ENCODE measurements around the gene CCDC92.
"Not testable (repeated sequence)": the region's sequence is repeated elsewhere in the genome, so short reads cannot be mapped to it uniquely, and the experiment has no call there.

Gene CCDC92

DNA sequence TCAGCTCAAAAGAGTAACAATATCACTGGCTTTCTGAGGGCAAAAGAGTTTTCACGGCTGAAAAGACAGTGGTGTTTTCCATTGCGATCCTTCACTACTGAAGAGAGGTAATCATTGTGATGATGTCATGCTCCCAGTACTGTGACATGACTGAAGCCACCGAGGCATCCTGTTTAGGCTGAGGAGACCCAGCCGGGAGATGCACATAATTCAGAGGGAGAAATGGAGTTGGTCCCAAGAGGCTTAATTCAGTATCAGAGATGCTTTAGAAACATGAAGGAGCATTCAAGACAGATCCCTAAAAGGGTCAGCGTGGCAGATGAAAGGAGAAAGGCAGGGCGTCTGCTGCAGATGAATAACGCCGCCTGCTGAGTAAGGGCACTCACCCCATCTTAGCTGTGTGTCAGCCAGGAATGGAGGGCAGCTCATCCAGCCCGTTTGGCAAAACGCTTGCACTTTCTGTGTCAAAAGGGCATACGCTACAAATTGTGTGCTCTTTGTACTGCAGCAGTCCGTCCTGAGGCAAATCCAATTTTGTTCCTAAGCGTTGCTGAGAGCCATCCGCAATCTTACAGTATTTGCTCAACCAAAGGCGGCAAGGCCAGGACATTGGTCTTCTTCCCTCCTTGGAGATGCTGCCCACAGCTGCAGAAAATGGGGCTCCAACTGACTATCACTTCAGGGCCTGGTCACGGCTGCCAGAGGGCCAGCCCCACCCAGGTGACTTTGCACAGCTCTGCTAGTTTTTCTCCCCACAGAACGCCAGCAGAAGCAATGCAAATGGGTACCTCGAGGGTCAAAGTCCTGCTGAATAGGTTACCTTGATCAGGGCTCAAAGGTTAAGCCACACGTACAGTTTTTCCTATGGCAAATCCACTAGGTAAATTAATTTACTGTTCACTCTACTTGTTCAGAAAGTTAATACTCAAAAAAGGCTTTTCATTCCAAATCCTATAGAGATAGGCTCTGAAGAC lies 23.5 kb downstream of the CCDC92 start:
- no peak for DNase-seq

DNA sequence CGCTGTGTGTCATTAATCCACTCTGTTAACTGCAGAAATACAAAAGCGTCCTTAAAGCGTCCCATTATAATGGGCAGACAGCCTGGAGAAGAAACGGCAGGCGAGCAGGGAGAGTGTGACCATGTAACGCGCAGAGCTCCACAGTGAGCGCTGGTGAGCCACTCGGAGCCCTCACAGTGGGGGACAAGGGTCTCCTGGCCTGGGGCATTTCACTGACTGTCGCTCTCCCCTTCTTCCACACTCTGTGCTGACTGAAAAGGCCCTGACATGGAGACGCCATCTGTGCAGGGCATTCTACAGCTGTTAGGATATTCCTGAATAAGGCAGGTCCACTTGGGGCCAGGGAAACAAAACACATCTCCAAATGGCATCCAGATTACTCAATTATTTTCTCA lies 24.2 kb downstream of the CCDC92 start:
- no peak for DNase-seq

DNA sequence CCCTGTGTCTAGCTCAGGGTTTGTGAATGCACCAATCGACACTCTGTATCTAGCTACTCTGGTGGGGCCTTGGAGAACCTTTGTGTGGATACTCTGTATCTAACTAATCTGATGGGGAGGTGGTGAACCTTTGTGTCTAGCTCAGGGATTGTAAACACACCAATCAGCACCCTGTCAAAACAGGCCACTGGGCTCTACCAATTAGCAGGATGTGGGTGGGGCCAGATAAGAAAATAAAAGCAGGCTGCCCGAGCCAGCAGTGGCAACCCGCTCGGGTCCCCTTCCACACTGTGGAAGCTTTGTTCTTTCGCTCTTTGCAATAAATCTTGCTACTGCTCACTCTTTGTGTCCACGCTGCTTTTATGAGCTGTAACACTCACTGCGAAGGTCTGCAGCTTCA lies 25.1 kb downstream of the CCDC92 start:
- DNase-seq = not testable (repeated sequence)

DNA sequence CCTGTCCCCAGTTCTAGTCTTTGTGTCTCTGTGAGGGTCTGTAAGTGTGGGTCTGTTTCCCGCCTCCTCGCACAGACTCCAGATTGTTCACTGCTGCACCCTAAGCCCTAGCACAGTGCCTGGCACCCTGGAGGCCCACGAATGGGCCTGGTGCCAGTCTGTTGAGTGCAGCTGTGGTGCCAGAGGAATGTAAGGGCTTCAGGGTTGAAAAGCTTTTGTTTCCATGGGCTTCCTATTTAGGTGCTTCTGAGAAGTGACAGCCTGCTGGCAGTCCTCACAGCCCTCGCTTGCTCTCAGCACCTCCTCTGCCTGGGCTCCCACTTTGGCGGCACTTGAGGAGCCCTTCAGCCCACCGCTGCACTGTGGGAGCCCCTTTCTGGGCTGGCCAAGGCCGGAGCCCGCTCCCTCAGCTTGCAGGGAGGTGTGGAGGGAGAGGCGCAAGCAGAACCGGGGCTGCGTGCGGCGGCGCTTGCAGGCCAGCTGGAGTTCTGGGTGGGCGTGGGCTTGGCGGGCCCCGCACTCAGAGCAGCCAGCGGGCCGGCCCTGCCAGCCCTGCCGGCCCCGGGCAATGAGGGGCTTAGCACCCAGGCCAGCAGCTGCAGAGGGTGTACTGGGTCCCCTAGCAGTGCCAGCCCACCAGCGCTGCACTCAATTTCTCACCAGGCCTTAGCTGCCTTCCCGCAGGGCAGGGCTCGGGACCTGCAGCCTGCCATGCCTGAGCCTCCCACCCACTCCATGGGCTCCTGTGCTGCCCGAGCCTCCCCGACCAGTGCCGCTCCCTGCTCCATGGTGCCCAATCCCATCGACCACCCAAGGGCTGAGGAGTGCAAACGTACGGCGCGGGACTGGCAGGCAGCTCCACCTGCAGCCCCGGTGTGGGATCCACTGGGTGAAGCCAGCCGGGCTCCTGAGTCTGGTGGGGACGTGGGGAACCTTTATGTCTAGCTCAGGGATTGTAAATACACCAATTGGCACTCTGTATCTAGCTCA lies 25.8 kb downstream of the CCDC92 start:
- not testable (repeated sequence) for DNase-seq

DNA sequence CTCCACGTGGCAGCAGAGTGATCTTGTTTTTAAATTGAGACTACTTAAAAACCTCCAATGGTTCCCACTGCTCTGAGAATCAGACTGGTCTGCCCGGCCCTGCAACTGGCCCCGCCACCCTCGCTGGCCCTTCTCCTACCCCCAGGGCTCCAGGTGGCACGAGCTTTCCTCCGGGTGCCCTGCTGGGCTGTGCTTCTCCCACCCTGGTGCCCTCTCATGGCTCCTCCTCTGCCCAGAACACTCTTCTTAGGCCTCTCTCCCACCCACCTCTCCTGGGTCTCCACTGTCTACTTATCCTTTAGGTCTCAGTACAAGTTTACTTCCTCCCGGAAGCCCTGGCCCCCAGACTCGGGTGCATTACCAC lies 26.5 kb downstream of the CCDC92 start:
- no peak for DNase-seq

DNA sequence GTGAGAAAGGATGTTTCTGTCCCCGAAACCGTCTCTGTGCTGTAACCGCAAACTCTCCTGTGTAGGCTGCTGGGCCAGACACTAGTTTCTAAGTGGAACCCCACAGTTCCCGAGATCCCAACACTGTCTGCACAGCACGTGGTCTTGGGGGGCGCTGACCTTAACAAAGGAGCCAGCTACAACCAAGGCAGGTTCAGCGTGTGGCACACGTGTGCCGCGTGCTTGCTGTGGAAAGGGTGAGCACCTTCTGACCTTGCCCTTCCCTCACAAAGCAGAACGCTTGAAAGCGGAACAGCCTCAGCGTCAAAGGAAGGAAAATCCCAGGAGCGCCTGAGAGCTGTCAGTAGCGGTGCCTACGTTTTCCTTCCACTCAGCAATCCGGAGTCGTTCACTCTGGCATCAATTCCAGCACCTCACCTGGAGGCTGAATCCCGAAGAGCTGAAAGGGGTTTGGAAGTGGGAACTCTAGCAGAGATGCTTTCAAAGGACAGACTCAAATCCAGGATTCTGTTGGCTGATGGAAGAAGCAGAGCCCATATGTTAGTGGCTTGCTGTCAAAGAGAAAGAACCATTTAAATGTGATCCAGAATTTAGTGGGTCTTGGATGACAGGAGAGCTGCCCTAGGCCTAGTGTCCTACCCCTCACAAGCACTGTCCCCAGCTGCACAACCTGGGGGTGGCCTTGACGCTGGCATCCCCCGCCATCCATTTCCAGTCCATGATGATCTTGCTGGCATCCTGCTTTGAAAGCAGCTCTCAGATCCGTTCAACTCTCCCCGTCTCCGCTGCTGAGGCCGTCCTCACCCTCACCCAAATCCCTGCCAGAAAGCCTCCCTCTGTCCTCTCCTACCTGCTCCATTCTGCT lies 27.1 kb downstream of the CCDC92 start:
- no peak for DNase-seq

DNA sequence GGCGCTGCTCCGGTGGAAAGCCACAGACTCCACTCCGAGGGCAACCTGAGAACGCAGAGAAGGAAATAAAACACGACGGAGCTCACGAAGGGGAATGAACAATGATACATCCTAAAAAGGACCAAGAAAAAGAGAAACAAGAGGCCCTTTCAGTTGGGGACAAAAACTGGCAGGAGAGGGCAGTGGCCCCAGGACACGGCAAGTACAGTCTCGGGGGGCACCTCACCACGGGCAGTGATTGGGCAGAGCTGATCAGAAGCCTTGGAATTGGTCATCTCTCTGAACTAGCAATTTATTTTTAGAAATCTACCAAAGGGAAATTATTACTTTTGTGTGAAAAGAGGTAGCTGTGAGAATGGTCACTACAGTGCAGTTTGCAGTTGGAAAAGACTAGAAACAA lies 27.9 kb downstream of the CCDC92 start:
- DNase-seq = no peak

DNA sequence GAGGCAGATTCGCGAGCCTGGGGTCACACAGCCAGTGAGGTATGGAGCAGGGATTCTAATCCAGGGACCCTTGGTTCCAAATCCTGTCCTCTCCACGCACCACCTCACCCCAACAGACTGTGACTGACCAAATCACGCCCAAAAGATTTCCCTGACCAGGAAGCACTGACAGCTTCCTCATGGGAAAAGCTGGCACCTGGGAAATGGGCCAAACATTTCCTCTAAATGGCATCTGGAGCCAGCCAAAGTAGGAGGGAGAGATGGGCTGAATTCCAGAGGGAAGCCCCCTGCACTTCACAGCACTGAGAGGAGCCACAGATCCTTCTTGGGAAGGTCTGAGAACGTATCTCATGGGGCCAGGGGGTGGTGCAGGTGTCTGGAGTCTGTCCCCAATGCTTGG lies 28.8 kb downstream of the CCDC92 start:
- DNase-seq = no peak

DNA sequence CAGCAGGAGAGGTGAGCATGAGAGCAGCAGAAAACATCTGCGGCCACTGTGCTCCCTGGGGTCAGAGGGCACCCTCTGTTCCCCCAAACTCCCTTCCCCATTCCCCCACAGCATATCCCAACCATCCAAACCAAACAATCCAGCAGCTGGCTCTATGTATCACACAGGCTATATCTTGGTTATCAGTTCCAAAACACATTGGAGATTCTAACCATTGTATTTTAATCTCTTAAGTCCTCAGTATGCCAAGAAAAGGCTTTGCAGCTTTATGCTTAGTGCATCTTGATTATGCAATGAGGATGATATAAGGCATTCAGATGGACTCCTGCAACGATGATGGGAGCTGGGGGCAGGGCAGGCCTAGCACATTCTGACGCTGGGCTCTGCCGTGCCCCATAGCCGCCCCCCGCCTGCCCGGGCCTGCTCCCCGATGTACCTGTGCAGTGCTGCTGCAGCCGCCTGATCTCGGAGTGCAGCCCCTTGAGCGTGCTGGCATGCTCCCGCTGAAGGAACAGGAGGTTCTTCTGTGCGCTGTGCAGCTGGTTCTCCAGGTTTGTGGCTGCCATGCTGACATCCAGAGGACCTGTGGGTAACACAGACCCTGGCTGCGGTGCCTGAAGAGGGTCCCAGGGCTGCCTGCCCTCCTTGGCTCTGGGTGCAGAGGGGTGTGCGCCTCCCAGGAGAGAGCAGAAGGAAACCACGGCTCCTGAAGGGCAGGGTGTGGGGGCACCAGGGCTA lies 29.6 kb downstream of the CCDC92 start:
- DNase-seq = no peak

DNA sequence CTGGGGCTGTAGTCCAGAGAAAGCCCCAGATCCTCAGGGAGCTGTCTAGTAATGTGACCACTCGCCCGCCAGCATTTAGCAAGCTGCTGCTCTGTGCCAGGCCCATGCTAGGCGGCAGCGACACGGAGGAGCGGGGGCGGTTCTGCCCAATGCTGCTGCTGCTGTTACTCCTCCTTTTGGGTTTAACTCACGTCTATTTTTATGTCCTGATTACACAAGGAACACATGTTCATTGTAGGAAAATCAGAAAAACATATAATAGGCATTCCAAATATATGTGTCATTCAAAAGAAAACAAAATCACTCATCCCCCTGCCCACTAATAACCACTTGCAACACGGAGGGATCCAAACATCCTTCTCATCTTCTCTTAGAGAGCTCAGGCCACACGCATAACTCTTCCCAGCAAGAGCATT lies 30.4 kb downstream of the CCDC92 start:
- DNase-seq = no peak

DNA sequence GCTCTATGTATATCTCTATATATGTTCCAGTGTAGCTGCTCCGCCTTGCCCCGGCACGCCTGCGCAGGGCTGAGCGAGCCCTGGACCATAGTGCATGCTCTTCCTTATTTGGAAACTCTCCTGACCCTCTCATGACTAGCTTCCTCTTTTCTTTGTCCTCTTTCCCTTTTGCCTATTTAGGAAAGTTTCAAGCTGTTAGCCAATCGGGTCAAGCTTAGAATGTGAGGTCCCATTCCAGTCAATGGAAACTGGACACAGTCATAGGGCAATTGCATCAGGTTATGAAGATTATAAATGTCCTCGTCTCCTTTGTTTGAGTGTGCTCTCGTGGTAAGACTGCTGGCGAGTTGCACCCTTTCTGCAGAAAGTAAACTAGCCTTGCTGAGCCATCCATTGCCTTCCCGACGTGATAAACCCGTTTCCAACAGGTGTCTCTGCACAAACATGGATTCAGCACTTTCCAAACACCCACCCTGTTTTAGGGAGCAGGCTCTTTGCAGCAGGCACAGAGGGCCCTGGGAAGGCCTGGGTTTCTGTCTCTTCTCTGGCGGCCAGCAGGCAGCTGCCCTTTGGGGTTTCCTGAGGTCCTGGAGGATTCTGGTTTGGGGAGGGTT lies 30.9 kb downstream of the CCDC92 start:
- DNase-seq = no peak

DNA sequence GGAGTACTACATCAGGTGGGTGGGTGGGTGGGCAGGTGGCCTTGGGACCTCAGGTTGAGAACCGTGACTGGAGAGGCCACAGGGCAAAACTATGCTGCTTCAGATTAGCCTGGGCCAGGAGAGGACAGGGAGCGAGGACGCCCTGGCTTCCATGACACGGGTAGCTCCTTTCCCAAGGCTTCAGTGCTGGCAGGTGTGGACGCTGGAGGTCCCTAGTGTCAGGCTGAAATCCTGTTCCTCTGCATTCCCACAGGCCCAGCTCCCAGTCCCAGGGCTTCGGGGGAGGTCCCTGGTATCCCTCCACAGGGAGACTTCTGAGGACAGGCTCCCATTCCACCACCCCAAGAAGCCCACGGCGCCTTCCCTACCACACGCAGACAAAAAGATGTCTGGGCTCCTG lies 31.6 kb downstream of the CCDC92 start:
- DNase-seq = no peak

DNA sequence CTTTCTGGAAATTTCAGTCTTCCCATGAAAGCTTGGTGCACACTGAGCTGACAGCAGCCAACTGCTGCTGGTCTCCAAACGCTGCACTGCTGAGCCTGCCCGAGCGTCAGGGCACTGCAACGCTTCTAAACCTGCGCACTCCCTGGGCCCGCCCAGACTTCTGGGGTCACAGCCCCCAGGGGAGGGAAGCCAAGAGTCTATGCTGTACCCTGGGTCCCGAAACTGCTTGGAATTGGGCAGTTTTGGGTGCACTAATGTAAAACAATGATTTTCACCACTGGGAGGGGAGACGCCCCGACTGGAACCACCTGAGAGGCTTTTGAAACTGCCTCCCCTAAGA lies 32.0 kb downstream of the CCDC92 start:
- DNase-seq = no peak

DNA sequence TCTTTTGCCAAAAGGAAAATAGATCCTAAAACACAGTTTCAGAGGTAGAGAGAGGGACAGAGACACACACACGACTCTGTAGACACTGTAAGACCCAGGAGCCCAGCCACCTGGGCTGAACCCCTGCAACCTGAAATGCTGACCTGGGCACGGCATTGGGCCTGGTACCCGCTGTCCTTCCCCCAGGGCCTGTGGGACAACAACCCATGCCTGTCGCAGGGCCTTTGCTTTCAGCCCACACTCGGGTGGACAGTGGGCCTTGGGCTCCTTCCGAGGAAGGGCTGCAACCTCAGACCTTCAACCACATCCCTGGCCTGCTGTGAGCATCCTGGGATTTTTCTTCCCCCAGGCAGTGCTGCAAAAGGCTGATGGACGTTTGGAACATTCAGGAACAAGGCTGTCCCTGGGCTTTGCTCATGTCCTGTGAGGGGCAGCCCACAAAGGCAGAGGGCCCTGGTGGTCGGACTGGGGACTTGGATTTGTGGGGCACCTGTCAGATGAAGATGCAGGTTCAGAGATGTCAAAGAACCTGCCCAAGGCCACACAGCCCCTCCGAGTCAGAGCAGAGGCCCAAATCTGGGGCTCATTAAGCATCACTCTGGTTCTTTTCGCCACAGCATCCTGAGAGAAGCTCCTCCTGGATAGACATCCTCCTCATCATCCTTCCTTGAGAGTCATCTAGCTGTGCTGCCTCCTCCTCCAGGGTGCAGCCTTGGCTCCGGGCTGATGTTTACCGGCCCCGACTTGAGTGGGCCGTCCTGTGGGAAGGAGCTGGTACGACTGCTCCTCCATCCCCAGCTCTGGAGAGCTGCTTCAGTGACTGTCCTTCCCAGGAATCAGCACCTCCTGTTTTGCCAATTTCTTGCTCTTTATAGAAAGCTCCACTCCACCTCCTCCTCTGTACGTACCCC lies 32.7 kb downstream of the CCDC92 start:
- no peak for DNase-seq

DNA sequence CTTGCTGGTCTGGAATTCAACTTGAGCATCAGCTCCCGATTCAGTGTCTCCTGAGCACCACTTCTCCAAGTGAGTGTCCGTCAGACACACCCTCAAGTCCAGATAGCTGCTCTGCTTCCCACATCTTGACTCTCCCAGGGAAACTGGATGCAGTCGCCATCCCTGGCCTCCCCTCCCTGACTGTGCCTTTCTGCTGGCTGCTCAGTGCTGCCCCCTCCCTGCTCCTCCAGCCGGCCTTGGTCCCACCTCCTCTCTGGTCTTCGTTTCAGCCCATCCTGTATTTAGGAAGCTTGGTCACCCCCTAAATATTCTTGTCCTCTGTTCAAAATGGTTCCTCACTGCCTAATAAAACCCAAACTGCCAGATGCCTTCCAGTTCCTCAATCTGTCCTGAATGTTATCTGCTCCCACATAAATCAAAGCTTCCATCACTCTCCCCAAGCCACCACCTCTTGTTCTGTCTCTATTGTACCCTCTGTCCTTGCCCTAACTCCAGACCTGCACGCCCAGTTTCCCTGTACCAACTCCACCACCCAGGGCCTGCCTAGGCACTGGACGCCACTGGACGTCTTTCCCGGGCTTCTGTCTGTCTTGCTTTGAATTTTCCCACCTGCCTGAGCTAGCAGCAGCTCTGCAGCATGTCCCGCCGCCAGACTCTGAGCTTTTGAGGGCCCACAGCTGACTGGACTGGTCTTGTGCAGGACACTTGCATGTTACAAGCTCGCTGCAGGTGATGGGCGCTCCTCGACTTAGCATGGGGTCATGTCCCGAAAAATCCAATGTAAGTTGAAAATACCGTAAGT lies 33.8 kb downstream of the CCDC92 start:
- DNase-seq = peak; percentile 18

DNA sequence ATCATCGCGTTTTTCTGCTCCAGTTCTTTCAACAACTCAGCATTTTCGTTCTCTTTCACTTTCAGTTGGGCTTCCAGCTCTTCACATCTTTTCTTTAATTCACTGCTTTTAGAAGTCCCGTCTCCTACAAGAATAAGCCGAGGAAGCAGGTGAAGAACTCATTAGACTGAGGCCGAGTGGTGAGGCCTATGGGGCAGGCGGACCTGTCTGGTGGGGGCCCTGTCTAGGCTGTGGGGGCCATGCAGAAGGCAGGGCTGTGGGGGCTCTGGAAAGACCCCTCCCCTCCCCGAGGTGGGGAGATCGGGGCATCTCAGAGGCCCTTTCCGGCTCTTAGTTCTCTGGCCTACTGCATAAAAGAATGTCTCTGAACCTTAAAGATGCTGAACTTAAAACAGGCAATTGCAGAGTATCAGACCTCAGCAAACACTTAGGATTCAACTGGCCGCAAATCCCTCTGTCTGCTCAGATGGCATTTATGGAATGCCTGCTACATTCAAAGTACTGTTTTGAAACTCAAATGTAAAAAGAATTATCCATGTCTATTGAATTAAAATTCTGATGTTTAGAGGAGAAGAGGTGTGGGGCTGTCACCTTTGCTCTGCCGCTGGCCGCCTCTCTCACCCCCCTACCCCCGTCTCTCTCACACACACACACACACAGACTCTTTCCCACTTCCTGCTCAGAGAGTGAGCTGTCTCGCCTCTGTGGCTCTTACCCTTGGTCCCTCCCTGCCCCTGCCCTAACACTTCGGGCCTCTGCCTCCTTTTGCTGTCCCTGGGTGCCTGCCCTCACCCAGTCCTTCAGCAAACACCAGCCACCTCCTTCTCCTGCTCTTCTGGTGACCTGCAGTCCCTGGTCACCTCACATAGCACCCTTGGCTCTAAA lies 34.7 kb downstream of the CCDC92 start:
- no peak for DNase-seq

DNA sequence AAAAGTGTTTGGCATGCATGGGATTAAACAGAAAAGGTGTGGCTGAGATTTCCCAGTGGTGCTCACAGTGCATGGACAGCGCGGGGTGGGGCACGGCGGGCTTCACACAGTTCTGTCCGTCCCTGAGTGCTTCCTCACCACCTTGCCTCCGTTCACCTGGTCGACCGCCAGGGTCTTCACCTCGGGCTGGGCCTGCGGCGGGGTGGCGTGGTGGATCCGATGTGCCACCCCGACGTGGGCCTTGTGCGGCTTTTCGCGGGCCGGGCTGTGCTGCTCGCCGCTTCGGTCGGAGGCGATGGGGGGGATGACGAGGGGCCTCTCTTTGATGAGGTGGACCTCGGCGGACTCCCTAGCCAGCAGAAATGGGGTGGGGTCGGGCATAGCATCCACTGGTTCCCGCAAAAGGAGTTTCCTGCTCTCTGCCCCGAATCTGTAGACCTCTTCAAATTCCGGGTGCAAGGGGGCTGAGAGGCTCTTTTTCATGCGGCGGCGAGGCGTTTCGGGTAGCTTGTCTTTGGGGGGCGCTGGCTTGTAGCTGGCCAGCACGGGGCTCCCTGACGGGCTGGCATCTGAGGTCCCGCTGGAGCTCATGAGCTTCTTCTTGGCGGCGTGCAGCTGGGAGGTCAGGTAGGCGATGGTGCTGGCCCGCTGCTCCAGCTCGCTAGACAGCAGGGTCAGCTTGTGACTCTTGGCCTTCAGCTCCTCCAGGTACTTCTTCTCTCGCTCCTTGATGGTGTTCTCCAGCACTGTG lies 35.5 kb downstream of the CCDC92 start:
- no peak for DNase-seq

DNA sequence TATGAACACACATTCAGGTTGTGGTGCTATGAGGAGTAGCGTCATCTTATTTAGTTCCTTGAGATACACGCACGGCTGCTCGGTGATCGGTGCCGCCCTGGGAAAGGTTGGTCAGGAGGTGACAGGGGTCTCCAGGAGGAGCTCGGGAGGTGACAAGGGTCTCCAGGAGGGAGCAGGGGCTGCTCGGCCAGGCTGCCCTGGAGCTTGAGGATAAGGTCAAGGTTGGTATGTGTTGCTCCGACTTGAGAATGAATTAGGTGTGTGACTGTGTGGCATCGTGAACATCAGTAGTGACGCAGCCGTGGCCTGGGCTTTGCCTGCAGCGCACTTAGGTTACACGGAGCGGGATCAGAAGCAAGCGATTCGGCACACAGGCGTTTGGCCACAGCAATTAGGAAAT lies 36.2 kb downstream of the CCDC92 start:
- DNase-seq = no peak
